22Rv1 (cell line): Measurements from ENCODE around the gene TESK2.

Experiments
- H3K27ac ChIP-seq: fragments of 450-650 bp; 2 replicates; pipeline ENCODE4 v1.5.1; 2017
- CTCF ChIP-seq: fragments of 450-650 bp; IDR thresholded peaks from 2 replicates; pipeline ENCODE4 v1.5.1; 2017; ENCODE audit warnings: mild to moderate bottlenecking
- ZFX ChIP-seq: fragments of 450-650 bp; IDR thresholded peaks from 2 replicates; pipeline ENCODE4 v1.6.1; 2017; ENCODE audit warnings: antibody characterized with exemption, borderline replicate concordance

TESK2 gene

GRCh38 chr1:45401524-45401923 is 89.4 kb downstream of the TESK2 start:
- H3K27ac ChIP-seq: no peak overlapping the region
- no peak for TF ChIP-seq CTCF
- no peak for TF ChIP-seq ZFX

- no peak for TF ChIP-seq ZFX
- TF ChIP-seq CTCF: no peak
- no peak overlapping the region for H3K27ac ChIP-seq
Measured at GRCh38 chr1:45400049-45400448, 90.9 kb downstream of the TESK2 start.

GRCh38 chr1:45397285-45397684 is 93.7 kb downstream of the TESK2 start:
- no peak for TF ChIP-seq CTCF
- TF ChIP-seq ZFX: no peak
- no peak overlapping the region for H3K27ac ChIP-seq

- TF ChIP-seq ZFX (no peak), CTCF (no peak)
- H3K27ac ChIP-seq: no peak overlapping the region
Measured at GRCh38 chr1:45395582-45395981, 95.4 kb downstream of the TESK2 start.

GRCh38 chr1:45395051-45395450 is 95.9 kb downstream of the TESK2 start:
- no peak for TF ChIP-seq CTCF
- TF ChIP-seq ZFX: no peak
- no peak overlapping the region for H3K27ac ChIP-seq

- TF ChIP-seq CTCF: no peak
- TF ChIP-seq ZFX: no peak
- no peak overlapping the region for H3K27ac ChIP-seq
Measured at GRCh38 chr1:45394342-45394741, 96.6 kb downstream of the TESK2 start.

GRCh38 chr1:45393718-45394302 is 97.2 kb downstream of the TESK2 start:
- no peak overlapping the region for H3K27ac ChIP-seq
- TF ChIP-seq CTCF (no peak), ZFX (no peak)
